Measurements from ENCODE around the gene PLEKHM2. TPM values are rescaled to one million over a fixed set of nuclear protein-coding genes. Genes with fewer than 3 reads are reported as not detected.

PLEKHM2 gene
- total and polyA plus RNA-seq, 8 donors, result 22.9 to 39.6 (median 33.3) TPM

DNA sequence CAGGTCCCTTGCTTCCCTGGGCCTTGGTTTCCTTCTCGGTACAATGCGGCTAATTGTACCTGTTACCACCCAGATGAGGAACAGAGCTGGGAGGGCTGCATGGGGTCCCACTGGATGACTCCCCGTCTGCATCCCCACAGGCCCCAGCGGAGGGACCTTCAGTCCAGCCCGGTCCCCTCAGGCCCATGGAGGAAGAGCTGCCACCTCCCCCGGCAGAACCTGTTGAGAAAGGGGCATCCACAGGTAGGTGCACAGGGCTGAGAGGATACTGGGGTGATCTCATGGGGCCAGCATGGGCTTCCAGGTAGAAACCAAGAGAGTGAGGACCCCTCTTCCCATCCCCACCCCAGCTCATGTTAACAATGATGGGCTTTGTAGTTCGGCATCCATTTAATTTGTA is 84.3 kb downstream of the PLEKHM2 start:
- WGBS, 2 donors, result 96 to 98% methylated on average over 7 of the region's 7 CpGs
- Histone ChIP-seq H3K36me3 (peaks cover 0 to 24% (median 6%) of the 10 kb centered on the region in 3 donors), H3K27ac (no peak overlapping the region), H3K4me3 (no peak overlapping the region), H3K9me3 (no peaks in the 10 kb centered on the region), H3K27me3 (no peaks in the 10 kb centered on the region), H3K4me1 (peaks cover 4 to 7% (median 6%) of the 10 kb centered on the region in 3 donors)
- no peak for ATAC-seq
- intact Hi-C loops (cut with DNase I), result no loop called here
- TF ChIP-seq CTCF (IDR thresholded peaks at IDR 0.05), result no peak
- no peak for DNase-seq
- no peak for FAIRE-seq

- WGBS, 2 donors, result 92 to 95% methylated on average over 14 of the region's 14 CpGs
- ATAC-seq, result no peak
- no peak for FAIRE-seq
Measured at GRCh38 chr1:15770313-15770962, 86.3 kb downstream of the PLEKHM2 start.

DNA sequence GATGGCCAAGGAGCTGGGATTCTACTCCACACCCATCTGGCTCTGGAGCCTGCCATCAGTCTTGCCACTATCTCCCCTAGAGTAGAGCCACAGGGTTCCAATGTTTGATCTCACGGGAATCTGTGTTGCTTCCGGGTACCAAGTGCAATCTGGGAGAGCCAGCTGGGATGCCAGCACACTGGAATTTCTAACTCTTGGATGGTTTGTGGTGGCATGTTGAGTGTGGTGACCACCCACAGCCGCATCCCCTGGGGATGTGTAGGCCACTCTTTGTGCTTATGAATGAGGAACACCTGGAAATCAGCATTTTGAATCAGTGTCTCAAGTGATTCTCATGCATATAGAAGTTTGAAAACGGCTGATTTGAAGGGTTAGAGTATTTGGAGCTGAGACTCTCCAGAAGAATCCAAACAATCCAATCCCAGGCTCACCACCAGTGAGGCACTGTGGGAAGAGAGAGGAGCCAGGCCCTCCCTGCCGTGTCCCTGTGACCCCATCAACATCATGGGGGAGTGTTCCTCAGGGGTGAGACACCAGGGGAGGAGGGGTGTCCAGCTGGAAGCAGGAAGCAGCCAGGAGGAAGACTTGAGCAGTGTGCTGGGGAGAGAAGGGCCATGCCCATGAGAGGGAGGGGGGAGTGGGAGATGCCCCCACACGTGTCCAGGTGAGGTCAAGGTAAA is 87.9 kb downstream of the PLEKHM2 start:
- no peaks in the 10 kb centered on the region for H3K4me1 ChIP-seq
- WGBS, 2 donors, result 79 to 83% methylated on average over 6 of the region's 6 CpGs
- peaks cover 2 to 38% (median 6%) of the 10 kb centered on the region in 3 donors for H3K36me3 ChIP-seq
- H3K4me3 ChIP-seq, result no peak overlapping the region
- FAIRE-seq (no peak), ATAC-seq (no peak), DNase-seq (no peak)
- H3K27ac ChIP-seq, result no peak overlapping the region
- no peaks in the 10 kb centered on the region for H3K9me3 ChIP-seq
- TF ChIP-seq CTCF (IDR thresholded peaks at IDR 0.05), result no peak
- no peaks in the 10 kb centered on the region for H3K27me3 ChIP-seq
- intact Hi-C loops (cut with DNase I), result no loop called here

More at GRCh38 chr1:15770313-15770962, 86.3 kb downstream of the PLEKHM2 start:
- no peaks in the 10 kb centered on the region for H3K27me3 ChIP-seq
- no peak overlapping the region for H3K27ac ChIP-seq
- no peaks in the 10 kb centered on the region for H3K9me3 ChIP-seq
- H3K4me1 ChIP-seq, result peaks cover 0 to 2% (median 0%) of the 10 kb centered on the region in 3 donors
- H3K36me3 ChIP-seq, result peaks cover 2 to 26% (median 6%) of the 10 kb centered on the region in 3 donors
- intact Hi-C loops (cut with DNase I), result no loop called here
- no peak overlapping the region for H3K4me3 ChIP-seq
- DNase-seq, result no peak
- TF ChIP-seq CTCF (IDR thresholded peaks at IDR 0.05), result no peak

GRCh38 chr1:15775706-15776105 is 91.6 kb downstream of the PLEKHM2 start:
- no peak overlapping the region for H3K27ac ChIP-seq
- no peak for TF ChIP-seq CTCF (IDR thresholded peaks at IDR 0.05)
- intact Hi-C loops (cut with DNase I), result no loop called here
- H3K4me1 ChIP-seq, result peaks cover 0 to 17% (median 0%) of the 10 kb centered on the region in 3 donors
- DNase-seq, result no peak
- no peak for FAIRE-seq
- H3K4me3 ChIP-seq, result no peak overlapping the region
- no peaks in the 10 kb centered on the region for H3K9me3 ChIP-seq
- 74 to 83% methylated on average over 2 of the region's 2 CpGs for WGBS, 2 donors
- ATAC-seq, result no peak
- no peaks in the 10 kb centered on the region for H3K27me3 ChIP-seq
- peaks cover 2 to 30% (median 6%) of the 10 kb centered on the region in 3 donors for H3K36me3 ChIP-seq

All from pancreas (tissue), 10 donors.